ENCODE results near the gene PJA2. TPM values are rescaled to one million over a fixed set of nuclear protein-coding genes. Genes with fewer than 3 reads are reported as not detected.

PJA2 gene
- total and polyA plus RNA-seq, 9 of the 15 experiments (the other 6 are each of a cell fraction or from before 2014, with no cell fraction given): 25.1 to 82.1 (median 50.1) TPM

GRCh38 chr5:109413458-109413857 is 3.7 kb upstream of the PJA2 start:
- Histone ChIP-seq H3K27me3 (ENCODE audit: control insufficient read depth in 2 of 2, insufficient read depth in 2 of 2, low read length in 2 of 2) (no peaks in the 10 kb centered on the region), H3K4me3 (no peak overlapping the region), H3K27ac (ENCODE audit: extremely low read depth, low read depth, low read length) (no peak overlapping the region), H3K79me2 (ENCODE audit: control insufficient read depth, insufficient read depth, low read length) (peaks cover 12% of the 10 kb centered on the region), H3K9me1 (ENCODE audit: control insufficient read depth, insufficient read depth, low read length) (peaks cover 3% of the 10 kb centered on the region), H3K36me3 (ENCODE audit: control insufficient read depth, insufficient read depth, low read length) (no peaks in the 10 kb centered on the region), H4K20me1 (replicated peaks; ENCODE audit: control insufficient read depth, insufficient read depth, low read length) (no peaks in the 10 kb centered on the region), H2AFZ (ENCODE audit: low read depth, low read length) (peak overlapping the region; percentile 94), H3K9me3 (replicated peaks; ENCODE audit: control insufficient read depth, insufficient read depth, low read depth, low read length) (peaks cover 4% of the 10 kb centered on the region), H3K9ac (ENCODE audit: insufficient read depth in 1 of 2, low read depth in 2 of 2, low read length in 2 of 2) (no peak overlapping the region), H3K4me2 (ENCODE audit: insufficient read depth, low read length) (no peak overlapping the region), H3K4me1 (replicated peaks in 1 of 2; ENCODE audit: control insufficient read depth in 2 of 2, insufficient read depth in 2 of 2, low read length in 2 of 2) (peaks cover 3 to 12% of the 10 kb centered on the region in 2 experiments; a peak in 4 of 5 replicates)
- no peak for ATAC-seq
- TF ChIP-seq RFX1 (IDR thresholded peaks at IDR 0.05) (peak; percentile 81), BACH1 (tag; IDR thresholded peaks at IDR 0.05) (peak; percentile 25; the same call in 1 of the 2 replicates), SRF (CRISPR knock-in tag; IDR thresholded peaks at IDR 0.05) (0 out of 4 replicates have a peak, but pooled peaks of 1 of the 2 experiments have one; percentile 32), ZNF583 (CRISPR knock-in tag; IDR thresholded peaks at IDR 0.05) (no peak), HOXB6 (CRISPR knock-in tag; IDR thresholded peaks at IDR 0.05; ENCODE audit: borderline replicate concordance) (no peak), NFIC (IDR thresholded peaks at IDR 0.05) (no peak), MXI1 (IDR thresholded peaks at IDR 0.05; ENCODE audit: low read depth, low read length) (peak; percentile 77), MYNN (IDR thresholded peaks at IDR 0.05) (peak; percentile 61; the same call in 1 of the 2 replicates), MYNN (CRISPR knock-in tag; IDR thresholded peaks at IDR 0.05) (no peak), FOXJ2 (tag; IDR thresholded peaks at IDR 0.05) (peak; percentile 94)
- DNase-seq (ENCODE audit: extremely low read depth in 1 of 4, low spot score in 3 of 4): no peak
- intact Hi-C loops (cut with micrococcal nuclease) (loop anchor here (5.0 kb wide), 1 partner anchor 686 kb away; no protein-coding TSS in a partner anchor), in situ Hi-C loops (cut with MboI) (no loop called here)
- POLR2A ChIA-PET: no interaction called here
- FAIRE-seq: no peak
- CTCF ChIA-PET (ENCODE audit: low intra/inter-chr PET ratio): no interaction called here
- BruUV-seq (replicated peaks): no TSS peak
